ENCODE data around the gene AQP12A. TPM values are rescaled to one million over a fixed set of nuclear protein-coding genes. Genes with fewer than 3 reads are reported as not detected.
"Not testable (repeated sequence)": the region's sequence is repeated elsewhere in the genome, so short reads cannot be mapped to it uniquely, and the experiment has no call there.

Gene AQP12A, protein sequence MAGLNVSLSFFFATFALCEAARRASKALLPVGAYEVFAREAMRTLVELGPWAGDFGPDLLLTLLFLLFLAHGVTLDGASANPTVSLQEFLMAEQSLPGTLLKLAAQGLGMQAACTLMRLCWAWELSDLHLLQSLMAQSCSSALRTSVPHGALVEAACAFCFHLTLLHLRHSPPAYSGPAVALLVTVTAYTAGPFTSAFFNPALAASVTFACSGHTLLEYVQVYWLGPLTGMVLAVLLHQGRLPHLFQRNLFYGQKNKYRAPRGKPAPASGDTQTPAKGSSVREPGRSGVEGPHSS
- not detected in 2 replicates for total RNA-seq (2014; rRNA removed; shearing (Covaris generic))

DNA sequence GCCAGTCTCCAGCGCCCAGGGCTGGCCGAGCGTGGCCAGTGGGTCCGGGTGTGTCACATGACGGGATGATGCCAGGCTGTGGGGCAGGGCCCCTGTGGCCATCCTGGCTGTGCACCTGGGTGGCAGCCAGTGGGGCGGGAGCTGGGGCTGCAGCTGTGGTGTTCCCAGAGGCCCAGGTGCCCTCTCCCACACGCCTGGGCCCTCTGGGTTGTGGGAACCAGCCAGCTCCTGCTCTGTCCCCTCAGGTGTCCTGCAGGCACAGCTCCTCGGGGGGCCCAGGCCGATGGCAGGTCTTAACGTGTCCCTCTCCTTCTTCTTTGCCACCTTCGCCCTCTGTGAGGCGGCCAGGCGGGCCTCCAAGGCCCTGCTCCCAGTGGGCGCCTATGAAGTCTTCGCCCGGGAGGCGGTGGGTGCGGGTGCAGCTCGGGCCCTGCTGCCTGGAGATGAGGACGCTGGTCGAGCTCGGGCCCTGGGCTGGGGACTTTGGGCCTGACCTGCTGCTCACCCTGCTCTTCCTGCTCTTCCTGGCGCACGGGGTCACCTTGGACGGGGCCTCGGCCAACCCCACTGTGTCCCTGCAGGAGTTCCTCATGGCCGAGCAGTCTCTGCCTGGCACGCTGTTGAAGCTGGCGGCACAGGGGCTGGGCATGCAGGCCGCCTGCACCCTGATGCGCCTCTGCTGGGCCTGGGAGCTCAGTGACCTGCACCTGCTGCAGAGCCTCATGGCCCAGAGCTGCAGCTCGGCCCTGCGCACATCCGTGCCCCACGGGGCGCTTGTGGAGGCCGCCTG, at the start of gene AQP12A:
AQP12A (plus strand) TSS at position 236 of the 790 bp plus-strand sequence; CDS start at position 284, 48 bp downstream.
- H3K27me3 ChIP-seq (replicated peaks), result peaks cover 10% of the 10 kb centered on the region
- not testable (repeated sequence) for H3K4me1 ChIP-seq (replicated peaks); H3K9me3 ChIP-seq (replicated peaks); DNase-seq (ENCODE audit: low read depth in 1 of 2, low spot score in 2 of 2); H3K36me3 ChIP-seq; H3K27ac ChIP-seq; H3K4me3 ChIP-seq

DNA sequence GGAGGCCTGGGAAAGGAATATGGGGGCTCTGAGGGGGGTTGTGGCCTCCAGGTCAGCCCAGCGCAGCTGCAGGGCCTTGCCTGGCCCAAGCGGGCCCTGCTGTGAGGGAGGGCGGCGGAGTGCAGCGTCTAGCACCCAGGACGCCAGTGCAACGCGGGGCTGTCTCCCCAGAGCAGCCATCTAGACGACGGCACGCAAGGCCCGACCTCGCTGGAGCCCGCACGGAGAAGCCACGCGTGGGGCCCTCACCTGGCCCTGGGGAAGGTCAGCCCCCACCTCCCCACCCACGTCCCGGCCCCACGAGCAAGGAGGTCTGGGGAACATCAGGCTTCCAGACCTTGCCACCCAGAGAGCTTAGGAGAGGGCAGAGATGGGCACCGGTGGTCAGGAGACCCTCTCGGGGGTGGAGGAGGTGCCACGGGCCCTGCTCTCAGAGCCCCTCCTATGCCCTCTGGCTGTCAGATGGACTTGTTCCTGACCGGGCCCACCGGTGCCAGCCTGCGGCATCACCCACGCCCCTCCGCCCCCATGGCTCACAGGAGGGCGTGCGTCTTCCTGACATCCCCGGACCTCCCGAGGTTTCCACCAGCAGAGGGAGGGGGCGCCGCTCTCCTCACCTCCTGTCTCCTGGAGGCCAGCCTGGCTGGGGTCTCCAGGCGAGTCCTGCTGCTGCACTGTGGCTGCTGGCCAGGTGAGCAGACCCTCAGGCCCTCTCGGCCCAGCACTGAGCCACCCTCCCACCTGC, 49.4 kb upstream of the AQP12A start:
- DNase-seq (ENCODE audit: low read depth in 1 of 2, low spot score in 2 of 2), result no peak
- no peaks in the 10 kb centered on the region for H3K9me3 ChIP-seq (replicated peaks)
- H3K36me3 ChIP-seq, result no peaks in the 10 kb centered on the region
- H3K27me3 ChIP-seq (replicated peaks), result peaks cover 55% of the 10 kb centered on the region
- H3K27ac ChIP-seq, result no peak overlapping the region
- no peaks in the 10 kb centered on the region for H3K4me1 ChIP-seq (replicated peaks)
- H3K4me3 ChIP-seq, result no peak overlapping the region

DNA sequence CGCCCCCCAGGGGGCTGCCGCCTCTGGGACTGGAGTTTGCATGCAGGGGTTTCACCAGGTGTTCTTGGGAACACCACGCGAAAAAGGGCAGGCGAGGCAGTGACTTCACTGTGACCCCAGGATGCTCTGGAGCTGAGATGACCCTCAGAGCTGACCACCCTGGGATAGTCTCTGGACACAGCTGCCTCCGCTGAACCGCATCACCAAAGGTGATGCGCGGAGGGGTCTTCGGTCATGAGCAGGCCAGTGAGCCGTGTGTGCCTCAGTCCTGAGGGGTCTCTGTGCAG, 48.9 kb upstream of the AQP12A start:
- H3K36me3 ChIP-seq, result no peaks in the 10 kb centered on the region
- H3K4me1 ChIP-seq (replicated peaks), result no peaks in the 10 kb centered on the region
- H3K27me3 ChIP-seq (replicated peaks), result peaks cover 60% of the 10 kb centered on the region
- H3K9me3 ChIP-seq (replicated peaks), result no peaks in the 10 kb centered on the region
- no peak overlapping the region for H3K4me3 ChIP-seq
- no peak for DNase-seq (ENCODE audit: low read depth in 1 of 2, low spot score in 2 of 2)
- no peak overlapping the region for H3K27ac ChIP-seq

DNA sequence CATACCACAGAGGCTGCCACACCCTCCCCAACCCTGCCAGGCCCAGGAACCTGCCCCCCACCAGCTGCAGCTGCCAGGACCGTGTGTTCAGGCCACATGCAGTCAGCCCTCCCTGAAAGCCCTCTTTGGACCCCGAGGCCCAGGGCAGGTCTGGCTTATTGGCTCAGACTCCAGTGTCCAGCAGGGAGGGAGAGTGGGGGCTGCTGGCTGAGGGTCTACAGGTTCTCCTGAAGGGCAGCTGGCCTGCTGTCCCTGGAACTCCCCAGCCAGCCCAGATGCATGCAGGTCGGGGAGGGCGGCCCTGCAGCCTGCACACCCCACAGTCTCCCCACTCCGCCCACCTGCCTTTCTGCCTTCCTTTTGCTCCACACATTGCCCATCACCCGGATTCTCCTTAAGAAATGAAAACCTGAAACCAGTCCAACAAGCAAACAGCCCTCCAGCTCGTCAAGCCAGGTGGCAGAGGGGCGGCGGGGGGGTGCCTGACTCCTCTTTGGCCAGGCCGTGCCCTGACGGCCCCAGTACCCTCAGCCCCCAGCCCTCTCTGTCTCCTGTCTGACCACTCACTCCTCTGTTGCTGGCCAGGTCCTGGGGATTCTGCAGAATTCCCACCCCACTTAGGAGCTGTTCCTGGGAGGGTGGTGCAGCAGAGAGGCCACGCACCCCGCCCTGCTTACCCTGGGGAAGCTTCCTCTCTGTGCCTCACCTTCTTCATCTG, 48.4 kb upstream of the AQP12A start:
- Histone ChIP-seq H3K27me3 (replicated peaks) (peaks cover 59% of the 10 kb centered on the region), H3K27ac (no peak overlapping the region), H3K4me3 (no peak overlapping the region), H3K4me1 (replicated peaks) (no peaks in the 10 kb centered on the region), H3K36me3 (no peaks in the 10 kb centered on the region), H3K9me3 (replicated peaks) (no peaks in the 10 kb centered on the region)
- DNase-seq (ENCODE audit: low read depth in 1 of 2, low spot score in 2 of 2), result no peak

DNA sequence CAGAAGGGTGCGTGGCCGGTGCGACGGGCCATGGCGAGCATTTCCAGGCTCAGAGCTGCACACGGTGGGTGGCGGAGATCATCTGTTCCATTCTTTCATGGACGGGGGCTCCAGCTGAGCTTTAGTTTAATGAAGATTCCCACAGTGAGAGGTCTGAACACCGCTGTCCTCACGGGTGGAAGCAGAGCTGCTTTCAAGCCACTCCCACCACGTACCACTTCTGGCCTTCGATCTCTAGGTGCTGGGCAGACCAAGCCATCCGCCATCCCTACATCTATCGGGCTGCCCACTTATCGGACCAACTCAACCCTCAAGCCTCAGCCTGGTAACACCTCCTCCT, 47.9 kb upstream of the AQP12A start:
- no peak for DNase-seq (ENCODE audit: low read depth in 1 of 2, low spot score in 2 of 2)
- Histone ChIP-seq H3K27ac (no peak overlapping the region), H3K4me3 (no peak overlapping the region), H3K4me1 (replicated peaks) (no peaks in the 10 kb centered on the region), H3K27me3 (replicated peaks) (peaks cover 59% of the 10 kb centered on the region), H3K36me3 (no peaks in the 10 kb centered on the region), H3K9me3 (replicated peaks) (no peaks in the 10 kb centered on the region)

DNA sequence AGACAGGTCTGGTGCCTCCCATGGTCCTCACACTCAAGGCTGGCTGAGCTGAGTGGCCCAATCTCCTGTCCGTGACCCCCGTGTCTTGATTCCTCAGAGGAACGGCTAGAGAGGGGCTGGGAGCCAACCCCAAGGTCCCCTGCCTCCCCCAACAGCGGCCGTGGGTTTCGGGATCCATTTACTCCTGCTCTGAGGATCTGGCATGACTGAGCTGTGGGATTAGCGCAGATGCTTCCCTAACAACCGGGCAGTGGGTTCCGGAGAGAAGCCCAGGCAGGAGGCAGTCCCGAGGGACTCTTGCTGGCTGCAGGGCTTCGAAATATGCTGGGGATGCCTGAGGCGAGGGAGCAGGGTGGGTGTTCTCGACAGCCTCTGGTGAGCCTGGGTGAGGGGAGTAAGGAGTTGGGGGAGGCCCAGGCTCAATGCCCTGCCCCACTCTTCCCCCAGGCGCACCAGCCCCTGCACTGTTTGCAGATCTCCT, 47.5 kb upstream of the AQP12A start:
- no peak for DNase-seq (ENCODE audit: low read depth in 1 of 2, low spot score in 2 of 2)
- Histone ChIP-seq H3K4me1 (replicated peaks) (no peaks in the 10 kb centered on the region), H3K27ac (no peak overlapping the region), H3K27me3 (replicated peaks) (peaks cover 59% of the 10 kb centered on the region), H3K4me3 (no peak overlapping the region), H3K36me3 (no peaks in the 10 kb centered on the region), H3K9me3 (replicated peaks) (no peaks in the 10 kb centered on the region)

DNA sequence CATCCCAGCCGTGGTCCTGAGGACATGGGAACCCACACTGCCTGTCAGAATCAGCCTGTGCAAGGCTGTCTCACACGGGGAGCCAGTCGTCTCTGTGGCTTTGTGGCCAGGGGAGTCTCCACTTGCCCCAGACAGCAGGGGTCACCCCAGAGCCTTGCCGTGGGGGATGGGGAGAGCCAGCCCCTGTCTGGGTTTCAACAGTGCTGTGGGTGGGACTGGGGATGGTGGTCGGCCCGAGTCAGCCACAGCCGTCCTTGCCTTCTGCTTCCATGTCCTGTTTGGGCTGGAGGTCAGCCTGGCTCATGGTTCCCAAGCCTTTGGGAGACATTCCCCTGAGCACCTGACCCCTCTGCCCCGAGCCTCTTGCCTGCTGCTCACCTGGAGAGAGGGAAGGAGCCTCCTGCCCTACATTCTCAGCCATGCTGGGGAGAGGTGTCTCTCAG, 46.8 kb upstream of the AQP12A start:
- Histone ChIP-seq H3K4me1 (replicated peaks) (no peaks in the 10 kb centered on the region), H3K4me3 (no peak overlapping the region), H3K36me3 (no peaks in the 10 kb centered on the region), H3K9me3 (replicated peaks) (no peaks in the 10 kb centered on the region), H3K27me3 (replicated peaks) (peaks cover 62% of the 10 kb centered on the region), H3K27ac (no peak overlapping the region)
- DNase-seq (ENCODE audit: low read depth in 1 of 2, low spot score in 2 of 2), result no peak

DNA sequence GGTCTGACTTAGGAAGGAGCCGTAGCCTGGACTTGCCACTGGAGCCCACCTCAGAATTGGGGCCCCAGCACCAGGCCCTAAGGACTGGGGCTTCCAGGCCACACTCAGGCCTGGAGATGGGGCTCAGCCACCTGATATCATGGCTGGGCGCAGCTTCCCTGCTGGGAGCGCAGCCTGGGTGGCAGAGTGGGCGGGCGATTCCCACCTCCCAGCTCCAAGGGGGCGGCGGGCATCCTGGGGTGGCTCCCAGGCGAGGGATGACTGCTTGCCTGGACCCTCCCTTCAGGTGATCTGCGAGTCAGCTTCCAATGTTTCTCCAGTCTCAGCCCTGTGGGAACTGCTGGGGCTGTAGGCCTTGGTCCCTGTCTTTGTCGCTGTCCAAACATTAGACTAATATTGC, 46.3 kb upstream of the AQP12A start:
- H3K27me3 ChIP-seq (replicated peaks), result peaks cover 67% of the 10 kb centered on the region
- H3K4me1 ChIP-seq (replicated peaks), result no peaks in the 10 kb centered on the region
- no peaks in the 10 kb centered on the region for H3K9me3 ChIP-seq (replicated peaks)
- DNase-seq (ENCODE audit: low read depth in 1 of 2, low spot score in 2 of 2), result no peak
- H3K27ac ChIP-seq, result no peak overlapping the region
- H3K36me3 ChIP-seq, result no peaks in the 10 kb centered on the region
- H3K4me3 ChIP-seq, result no peak overlapping the region

DNA sequence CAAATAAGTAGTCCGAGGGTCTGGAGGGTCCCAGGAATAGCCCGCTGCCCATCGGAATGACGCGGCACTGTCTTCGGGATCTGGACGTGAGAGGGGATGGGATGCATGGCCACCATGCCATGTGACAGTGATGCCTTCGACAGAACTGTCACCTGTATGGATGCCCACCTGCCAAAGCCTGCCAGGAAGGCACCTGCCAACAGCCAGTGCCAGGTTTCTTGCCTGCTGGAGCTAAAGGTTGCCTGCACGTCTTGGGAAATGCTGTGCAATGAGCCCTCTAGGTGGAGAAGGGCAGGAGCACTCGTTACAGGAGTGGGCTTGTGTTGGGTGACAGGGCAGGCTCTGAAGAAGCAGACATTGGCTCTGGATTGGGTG, 45.9 kb upstream of the AQP12A start:
- H3K9me3 ChIP-seq (replicated peaks), result no peaks in the 10 kb centered on the region
- H3K27me3 ChIP-seq (replicated peaks), result peaks cover 70% of the 10 kb centered on the region
- no peaks in the 10 kb centered on the region for H3K36me3 ChIP-seq
- no peaks in the 10 kb centered on the region for H3K4me1 ChIP-seq (replicated peaks)
- H3K27ac ChIP-seq, result no peak overlapping the region
- DNase-seq (ENCODE audit: low read depth in 1 of 2, low spot score in 2 of 2), result no peak
- H3K4me3 ChIP-seq, result no peak overlapping the region

DNA sequence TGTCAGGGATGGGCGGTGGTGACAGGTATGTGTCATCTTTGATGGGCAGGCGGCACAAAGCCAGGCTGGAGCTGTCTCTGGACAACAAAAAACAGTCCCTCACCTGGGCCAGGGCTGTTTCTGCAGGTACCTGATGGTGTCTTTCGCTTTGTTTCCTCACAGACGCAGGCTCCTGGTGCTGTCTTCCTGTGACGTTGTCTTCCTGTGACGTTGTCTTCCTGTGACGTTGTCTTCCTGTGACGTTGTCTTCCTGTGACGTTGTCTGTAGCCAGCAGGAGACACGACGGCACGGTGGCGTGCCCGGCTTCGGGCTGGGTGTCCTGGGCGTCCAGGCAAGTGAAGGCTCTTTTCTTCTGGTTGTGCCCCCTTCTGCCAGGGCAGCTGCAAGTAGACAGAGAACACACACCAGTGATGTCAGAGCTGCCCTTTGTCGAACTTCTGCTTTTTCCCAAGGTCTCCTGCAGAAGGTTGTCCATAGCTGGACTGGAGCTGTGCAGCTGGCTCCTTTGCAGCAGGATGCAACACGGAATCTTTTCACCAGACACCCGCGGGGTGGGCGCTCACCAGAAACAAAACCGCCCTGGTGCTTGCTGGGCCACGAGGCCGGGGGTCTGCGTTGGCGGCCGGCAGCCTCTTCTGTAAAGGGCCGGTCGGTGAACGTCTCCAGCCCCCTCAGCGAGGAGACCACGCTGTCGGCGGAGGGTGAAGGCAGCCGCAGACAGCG, 45.3 kb upstream of the AQP12A start:
- Histone ChIP-seq H3K36me3 (no peaks in the 10 kb centered on the region), H3K27me3 (replicated peaks) (peaks cover 76% of the 10 kb centered on the region), H3K4me1 (replicated peaks) (no peaks in the 10 kb centered on the region), H3K4me3 (no peak overlapping the region), H3K9me3 (replicated peaks) (no peaks in the 10 kb centered on the region), H3K27ac (no peak overlapping the region)
- no peak for DNase-seq (ENCODE audit: low read depth in 1 of 2, low spot score in 2 of 2)

DNA sequence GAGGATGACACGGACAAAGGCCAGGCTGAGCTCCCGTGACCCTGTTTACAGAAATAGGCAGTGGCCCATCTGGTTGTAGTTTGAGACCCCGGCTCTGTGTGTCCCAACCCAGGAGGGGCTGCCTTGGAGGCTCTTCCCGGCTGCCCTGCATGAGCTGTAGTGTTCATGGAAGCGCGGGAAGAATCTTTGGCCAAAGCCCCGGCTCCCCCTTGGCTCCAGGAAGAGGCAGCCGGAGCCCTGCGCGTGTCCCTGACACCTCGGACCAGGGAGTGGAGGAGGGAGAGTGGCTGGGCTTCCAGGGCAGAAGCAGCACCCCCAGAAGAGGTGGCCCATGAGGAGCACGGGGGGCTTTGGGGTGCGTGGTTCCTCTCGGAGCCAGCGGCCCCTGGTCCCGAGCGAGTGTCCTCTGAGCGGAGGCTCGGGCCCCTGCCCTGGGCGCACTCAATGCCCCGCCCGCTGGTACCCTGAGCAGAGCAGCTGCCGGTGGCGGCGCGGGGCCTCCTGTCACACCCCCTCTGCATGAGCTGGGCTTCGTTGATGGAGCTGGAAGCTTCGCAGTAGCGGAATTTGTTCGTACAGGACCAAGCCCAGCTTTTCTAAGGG, 44.7 kb upstream of the AQP12A start:
- no peaks in the 10 kb centered on the region for H3K9me3 ChIP-seq (replicated peaks)
- H3K4me1 ChIP-seq (replicated peaks), result no peaks in the 10 kb centered on the region
- H3K4me3 ChIP-seq, result no peak overlapping the region
- DNase-seq (ENCODE audit: low read depth in 1 of 2, low spot score in 2 of 2), result no peak
- H3K27ac ChIP-seq, result no peak overlapping the region
- peaks cover 81% of the 10 kb centered on the region for H3K27me3 ChIP-seq (replicated peaks)
- H3K36me3 ChIP-seq, result no peaks in the 10 kb centered on the region

DNA sequence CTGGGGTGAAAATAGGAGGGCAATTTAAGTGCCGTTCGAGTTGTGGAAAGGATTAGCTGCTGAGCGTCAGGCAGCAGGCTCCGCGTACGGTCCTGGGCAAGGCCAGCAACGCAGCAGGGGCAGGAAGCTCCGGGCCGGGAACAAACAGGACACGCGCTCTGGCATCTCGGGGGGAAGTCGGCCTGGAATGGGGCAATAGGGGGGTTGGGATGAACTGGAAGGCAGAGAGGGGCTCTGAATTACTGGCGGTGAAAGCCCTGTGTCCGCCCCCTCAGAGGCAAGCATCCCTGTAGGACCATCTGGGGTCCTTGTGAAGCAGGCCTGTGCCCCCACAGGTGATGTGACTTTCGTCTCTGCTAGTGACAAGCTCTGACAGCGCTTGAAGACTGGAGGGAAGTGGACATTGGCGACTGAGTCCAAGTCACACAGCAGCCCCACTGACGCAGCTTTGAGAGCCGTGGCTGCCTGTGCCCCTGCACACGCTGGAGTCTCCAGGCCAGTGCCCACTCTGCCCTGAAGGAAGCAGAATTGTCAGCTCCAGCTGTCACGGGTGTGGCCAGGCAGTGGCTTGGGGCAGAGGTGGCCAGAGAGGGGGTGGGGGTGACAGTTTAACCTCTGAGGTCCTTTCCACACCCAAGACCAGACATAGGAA, 44.0 kb upstream of the AQP12A start:
- H3K4me3 ChIP-seq, result no peak overlapping the region
- H3K27me3 ChIP-seq (replicated peaks), result peaks cover 84% of the 10 kb centered on the region
- DNase-seq (ENCODE audit: low read depth in 1 of 2, low spot score in 2 of 2), result no peak

More for the DNA sequence above, 44.0 kb upstream of the AQP12A start:
- no peaks in the 10 kb centered on the region for H3K36me3 ChIP-seq
- H3K9me3 ChIP-seq (replicated peaks), result no peaks in the 10 kb centered on the region
- H3K27ac ChIP-seq, result no peak overlapping the region
- no peaks in the 10 kb centered on the region for H3K4me1 ChIP-seq (replicated peaks)
